HG03039 (cell line): ENCODE data around the gene ADARB2.
"Not testable (repeated sequence)": the region's sequence is repeated elsewhere in the genome, so short reads cannot be mapped to it uniquely, and the experiment has no call there.

Source experiments
- ATAC-seq: cut with Tn5 transposase; IDR thresholded peaks from one replicate; pipeline ENCODE4 v1.9.1; 2021; ENCODE audit warnings: mild to moderate bottlenecking, moderate library complexity; ENCODE audit not compliant: unreplicated experiment

Gene ADARB2

GRCh38 chr10:1362589-1363445, 374.5 kb downstream of the ADARB2 start:
- no peak for ATAC-seq

DNA sequence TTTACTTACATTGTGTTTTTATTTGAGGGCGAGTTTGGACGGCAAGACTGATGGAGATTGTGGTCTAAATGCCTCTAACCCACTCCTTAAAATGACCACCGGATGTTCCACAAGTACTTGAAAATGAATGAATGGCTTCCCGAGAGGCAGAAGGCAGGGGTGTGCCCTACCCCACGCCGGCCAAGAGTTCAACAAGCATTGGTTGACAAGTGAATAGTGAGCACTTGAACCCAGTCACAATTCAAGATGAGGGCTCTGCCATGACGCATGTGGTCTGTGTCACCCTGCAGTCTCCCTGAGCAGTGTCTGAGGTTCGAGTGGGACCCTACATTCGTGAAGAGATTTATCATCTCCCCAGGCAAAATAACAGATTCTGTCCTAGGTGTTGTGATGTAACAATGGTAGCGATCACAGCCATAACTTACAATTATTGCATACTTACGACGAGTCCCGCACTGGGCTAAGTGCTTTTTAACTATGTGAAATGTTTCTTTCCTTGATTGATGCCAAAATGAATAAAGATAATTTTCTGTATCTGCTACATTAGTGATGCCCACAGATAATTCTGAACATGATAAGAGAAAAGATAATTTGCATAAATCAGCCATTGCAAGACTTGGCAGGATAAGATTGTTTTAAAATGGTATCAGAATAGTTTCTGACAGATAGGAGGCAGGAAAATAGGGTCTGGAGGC, 375.8 kb downstream of the ADARB2 start:
- ATAC-seq = no peak

DNA sequence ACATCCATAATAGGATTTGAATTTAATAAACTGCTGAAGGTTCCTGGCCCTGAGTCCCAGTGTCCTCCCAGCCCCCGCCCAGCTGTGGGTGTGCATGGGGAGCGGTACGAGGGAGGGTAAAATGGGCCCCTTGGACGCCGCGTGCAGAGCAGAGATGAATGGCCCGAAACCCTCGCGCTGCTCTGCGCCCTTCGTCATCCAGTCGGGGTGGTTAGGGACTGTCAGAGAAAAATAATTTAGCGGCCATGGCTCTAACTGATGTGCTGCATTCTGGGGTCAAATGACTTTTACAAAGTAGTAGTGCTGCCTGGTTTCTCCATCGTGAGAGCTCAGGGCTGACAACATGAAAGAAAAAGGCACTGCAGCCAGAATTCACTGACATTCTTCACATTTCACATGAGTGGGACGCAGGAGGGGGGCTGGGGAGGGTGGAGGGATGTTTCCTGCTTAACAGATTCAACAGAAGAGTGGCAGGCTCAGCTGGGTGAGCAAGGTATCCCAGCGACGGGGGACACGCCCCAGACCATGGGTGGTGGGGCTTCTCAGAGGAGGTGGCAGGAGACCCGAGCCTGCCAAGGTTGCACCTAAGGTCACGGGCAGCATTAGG, 376.7 kb downstream of the ADARB2 start:
- no peak for ATAC-seq

DNA sequence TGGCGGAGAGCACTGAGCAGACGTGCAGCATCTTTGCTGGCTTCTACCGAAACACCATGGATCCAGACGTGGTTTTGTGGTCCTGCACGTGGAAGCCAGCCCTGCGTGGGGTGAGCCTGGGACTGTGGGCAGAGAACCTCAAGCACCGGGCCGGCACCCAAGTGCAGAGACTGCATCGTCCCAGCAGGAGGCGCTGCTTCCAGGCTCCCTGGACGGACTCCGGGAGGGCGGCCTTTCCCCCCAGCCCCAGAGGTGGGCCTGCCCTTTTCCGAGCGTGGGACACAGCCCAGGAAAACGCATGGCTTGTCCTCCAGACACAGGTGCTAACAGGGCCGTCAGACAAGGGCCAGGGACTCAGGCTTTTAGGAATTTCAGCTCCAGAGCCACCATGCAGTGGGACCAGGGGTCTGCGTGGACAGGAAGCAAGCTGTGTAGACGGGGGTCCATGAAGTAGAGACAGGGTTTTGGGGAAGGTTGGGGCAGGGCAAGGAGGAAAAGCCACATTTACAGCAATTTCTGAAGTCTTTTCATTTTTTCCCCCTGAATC, 377.2 kb downstream of the ADARB2 start:
- ATAC-seq = no peak

GRCh38 chr10:1359626-1359955, 377.7 kb downstream of the ADARB2 start:
- ATAC-seq = no peak

DNA sequence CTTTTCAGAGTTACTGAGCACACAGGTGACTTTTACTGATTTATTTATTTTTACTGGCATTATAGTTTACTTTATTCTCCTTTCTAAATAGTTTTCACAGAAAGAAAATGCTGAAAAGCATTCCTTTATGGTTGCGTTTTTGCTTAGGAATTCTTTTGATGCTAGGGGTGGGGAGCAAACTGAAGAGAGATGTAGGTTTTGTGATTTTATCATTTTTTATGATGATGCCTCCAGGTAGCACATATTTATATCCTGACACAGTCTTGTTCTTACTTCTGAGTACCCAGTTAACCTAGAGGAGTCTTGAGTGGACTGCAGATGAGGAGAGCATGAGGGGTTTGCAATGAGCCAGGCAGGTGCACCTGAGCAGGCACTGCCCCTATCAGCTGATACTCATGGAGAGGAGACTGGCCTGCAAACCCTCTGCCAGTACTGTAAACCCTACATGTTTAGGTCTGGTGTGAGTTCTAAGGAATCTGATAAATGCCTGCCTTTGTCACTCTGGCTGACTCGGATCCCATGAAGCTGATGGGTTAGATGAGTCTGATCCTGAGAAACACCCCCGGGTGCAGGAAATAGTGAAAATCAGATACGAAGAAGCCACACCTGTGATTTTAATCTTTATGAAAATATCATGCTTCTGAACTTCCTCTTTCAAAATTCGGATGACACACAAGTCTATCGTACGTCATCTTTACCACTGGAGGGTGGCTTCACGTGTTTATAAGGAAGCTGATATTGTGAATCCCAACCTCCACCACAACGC, 378.3 kb downstream of the ADARB2 start:
- no peak for ATAC-seq

GRCh38 chr10:1358147-1358546, 379.2 kb downstream of the ADARB2 start:
- no peak for ATAC-seq

DNA sequence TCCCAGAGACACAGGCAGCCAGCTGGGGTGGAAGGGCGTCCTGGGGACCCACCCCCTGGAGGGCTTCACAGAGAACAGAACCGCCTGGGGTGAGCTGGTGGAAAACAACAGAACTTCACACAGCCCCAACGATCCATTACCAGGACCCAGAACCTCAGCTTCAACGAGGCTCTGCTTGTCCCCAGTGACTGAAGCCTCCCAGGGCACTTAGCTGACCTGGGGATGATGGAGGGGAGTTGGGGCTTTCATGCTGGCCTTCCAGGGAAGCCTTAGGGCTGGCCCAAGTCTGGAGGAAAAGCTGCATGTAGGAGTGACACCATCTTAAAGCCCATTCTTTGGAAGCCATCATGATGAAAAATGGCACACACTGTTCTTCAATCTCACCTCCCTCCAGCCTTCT, 381.0 kb downstream of the ADARB2 start:
- ATAC-seq = no peak

DNA sequence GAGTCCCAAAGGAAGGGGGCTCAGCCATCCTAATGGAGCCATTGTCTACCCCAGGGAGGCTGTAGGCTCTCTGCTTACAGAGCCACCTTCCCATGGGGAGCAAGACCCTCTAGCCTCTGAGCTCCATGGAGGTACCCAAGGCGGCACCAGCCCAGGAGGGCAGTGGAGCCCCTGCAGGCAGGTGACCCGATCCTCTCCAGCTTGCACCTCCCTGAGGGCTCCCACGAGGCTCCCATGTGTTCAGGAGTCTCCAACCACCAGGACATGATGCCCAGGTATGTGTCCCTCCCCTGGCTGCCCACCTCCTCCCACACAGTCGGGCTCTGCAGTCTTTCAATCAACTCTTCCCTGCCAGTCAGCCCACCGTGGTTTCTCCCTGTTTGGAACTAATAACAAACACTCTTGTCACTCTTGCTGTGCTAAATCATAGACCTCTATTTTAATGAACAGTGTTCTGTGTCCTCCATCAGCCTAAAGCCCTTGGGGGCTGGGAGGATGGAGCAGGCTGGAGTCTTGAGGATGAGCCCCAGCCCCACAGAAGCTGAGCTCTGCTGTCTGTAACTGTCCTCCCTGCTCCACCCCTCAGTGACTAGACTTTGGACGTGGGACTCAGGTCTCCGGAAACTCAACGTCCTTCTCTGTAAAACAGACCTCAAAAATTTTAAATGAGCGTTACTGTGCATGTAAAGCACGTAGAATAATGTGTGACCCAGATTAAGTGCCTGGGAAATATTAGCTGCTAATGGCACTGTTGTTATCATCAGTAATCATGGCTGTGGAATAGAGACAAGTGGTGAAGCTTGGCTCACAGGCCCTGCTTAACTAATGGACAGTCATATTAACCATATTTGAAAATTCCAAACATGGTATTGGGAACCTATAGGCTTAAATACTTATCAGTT, 382.3 kb downstream of the ADARB2 start:
- ATAC-seq = no peak

GRCh38 chr10:1352296-1352695, 385.0 kb downstream of the ADARB2 start:
- ATAC-seq = not testable (repeated sequence)

- no peak for ATAC-seq
These were observed 388.6 kb downstream of the ADARB2 start for GRCh38 chr10:1348773-1349050.

DNA sequence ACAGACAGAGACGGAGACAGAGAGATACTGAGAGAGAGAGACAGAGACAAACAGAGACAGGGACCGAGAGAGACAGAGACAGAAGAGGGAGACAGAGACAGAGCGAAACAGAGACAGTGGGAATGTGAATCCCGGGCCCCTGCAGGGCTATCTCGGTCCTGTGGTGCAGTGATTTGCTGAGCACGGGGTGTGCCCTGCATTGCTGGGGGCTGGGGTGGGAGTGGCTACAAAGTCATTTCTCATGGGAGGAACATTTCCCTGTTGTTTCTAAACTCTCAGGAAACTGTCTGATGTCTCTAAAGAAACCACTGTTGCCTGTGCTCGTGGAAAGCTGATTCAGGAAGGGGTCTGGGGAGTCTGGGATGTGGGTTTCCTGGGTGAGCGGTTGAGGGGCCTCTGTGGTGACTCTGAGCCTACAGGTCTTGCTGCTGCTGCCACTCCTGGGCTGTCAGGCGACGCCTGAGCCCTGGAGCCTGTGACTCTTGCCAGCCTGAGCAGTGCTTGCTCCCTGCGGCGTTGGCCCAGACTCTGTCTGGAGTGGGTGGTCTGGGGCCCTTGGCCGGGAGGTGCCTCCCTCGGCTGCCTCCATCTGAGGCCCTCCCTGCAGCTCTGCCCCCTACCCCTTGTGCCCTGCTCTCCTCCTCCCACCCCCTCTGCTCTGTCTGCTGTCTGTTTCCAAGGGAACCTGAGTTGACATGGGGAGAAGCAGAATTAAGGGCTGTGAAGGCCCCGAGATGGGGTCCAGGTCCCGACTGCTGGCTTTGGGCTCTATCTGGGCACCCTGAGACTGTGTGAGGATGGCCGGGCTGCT, 389.2 kb downstream of the ADARB2 start:
- no peak for ATAC-seq

DNA sequence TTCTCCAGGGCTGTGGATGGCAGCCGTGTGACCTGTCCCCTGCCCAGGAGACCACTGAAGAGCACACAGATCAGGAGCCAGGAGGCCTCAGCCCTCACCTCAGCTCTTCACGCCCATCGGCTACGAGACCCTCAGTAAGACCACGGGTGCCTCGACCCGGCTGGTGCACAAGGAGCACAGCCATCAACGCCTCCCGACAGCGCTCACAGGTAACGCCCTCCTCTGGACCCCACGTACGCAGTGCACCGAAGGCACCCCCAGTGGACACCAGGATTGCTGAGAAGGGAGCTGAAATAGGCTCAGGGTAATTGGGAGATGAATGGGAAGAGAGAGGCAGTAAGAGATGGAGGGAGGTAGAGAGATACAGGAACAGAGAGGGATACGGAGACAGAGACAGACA, 389.8 kb downstream of the ADARB2 start:
- ATAC-seq = no peak

- no peak for ATAC-seq
These were observed 391.1 kb downstream of the ADARB2 start for GRCh38 chr10:1346201-1346600.

DNA sequence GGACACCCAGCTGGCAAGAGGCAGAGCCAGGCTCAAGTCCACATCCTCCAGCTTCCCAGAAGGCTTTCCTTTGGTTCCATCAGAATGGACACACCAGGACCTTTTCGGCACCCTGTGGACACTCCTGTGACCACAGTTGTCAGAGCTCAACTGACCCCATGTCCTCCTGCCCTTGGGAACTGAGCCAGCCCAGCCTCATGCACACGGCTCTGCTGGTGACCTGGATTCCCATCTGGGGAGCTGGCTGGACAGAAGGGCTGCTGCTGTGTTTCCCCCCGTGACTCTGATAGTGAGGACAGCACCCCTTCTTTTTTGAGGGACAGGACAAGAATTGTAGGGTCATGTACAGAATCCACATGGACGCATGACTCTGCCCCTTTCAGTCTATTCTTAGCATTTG, 392.0 kb downstream of the ADARB2 start:
- ATAC-seq = no peak

GRCh38 chr10:1344846-1345245, 392.5 kb downstream of the ADARB2 start:
- no peak for ATAC-seq

- no peak for ATAC-seq
These were observed 392.9 kb downstream of the ADARB2 start for GRCh38 chr10:1344408-1344807.

GRCh38 chr10:1343176-1343575, 394.1 kb downstream of the ADARB2 start:
- no peak for ATAC-seq

DNA sequence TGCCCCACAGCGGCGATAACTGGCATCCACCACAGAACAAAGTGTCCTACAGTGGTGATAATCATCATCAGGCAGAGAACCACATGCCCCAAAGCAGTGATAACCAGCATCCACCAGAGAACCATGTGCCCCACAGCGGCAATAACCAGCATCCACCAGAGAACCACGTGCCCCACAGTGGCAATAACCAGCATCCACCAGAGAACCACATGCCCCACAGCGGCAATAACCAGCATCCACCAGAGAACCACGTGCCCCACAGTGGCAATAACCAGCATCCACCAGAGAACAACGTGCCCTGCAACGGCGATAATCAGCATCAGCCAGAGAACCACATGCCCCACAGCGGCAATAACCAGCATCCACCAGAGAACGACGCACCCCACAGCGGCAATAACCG, 396.3 kb downstream of the ADARB2 start:
- not testable (repeated sequence) for ATAC-seq
